Spinal cord (tissue), 10 donors: ENCODE measurements around the gene ARMC3. TPM values are rescaled to one million over a fixed set of nuclear protein-coding genes. Genes with fewer than 3 reads are reported as not detected.

ENCODE experiments used
- DNase-seq, 6 donors: peaks; one replicate each; pipeline versions ENCODE4 v3.0.0 to v3.0.0-alpha.2; 2013 to 2015; ENCODE audit warnings: low spot score in 6 of 6, low read depth in 4 of 6
- H3K27ac ChIP-seq: one replicate; pipeline ENCODE4 v1.5.1; 2013; ENCODE audit warnings: low read depth, low read length, control low read depth
- H3K27me3 ChIP-seq: one replicate; pipeline ENCODE4 v1.6.1; 2013; ENCODE audit warnings: low read length; ENCODE audit not compliant: control insufficient read depth, insufficient read depth
- H3K36me3 ChIP-seq: one replicate; pipeline ENCODE4 v1.6.1; 2013; ENCODE audit warnings: low read length; ENCODE audit not compliant: control insufficient read depth, insufficient read depth
- H3K4me1 ChIP-seq: one replicate; pipeline ENCODE4 v1.6.1; 2013; ENCODE audit warnings: low read length; ENCODE audit not compliant: control insufficient read depth, insufficient read depth
- H3K4me3 ChIP-seq: one replicate; pipeline ENCODE4 v1.5.1; 2013; ENCODE audit warnings: low read depth, low read length, control low read depth
- H3K9me3 ChIP-seq: one replicate; pipeline ENCODE4 v1.6.1; 2013; ENCODE audit warnings: low read length; ENCODE audit not compliant: control insufficient read depth, insufficient read depth
- WGBS: methylation state at CpG from one replicate; pipeline ENCODE4 v1.1.5; 2013; ENCODE audit warnings: missing lambda C conversion rate; ENCODE audit not compliant: insufficient coverage; 5-methylcytosine and 5-hydroxymethylcytosine counted together
- long read RNA-seq, 4 donors: transcript quantifications; one replicate each; lab custom pipeline, GENCODE V29; 2026
- polyA plus RNA-seq, 2 donors: library from polyadenylated mRNA; unstranded; fragments of 120-200 nt; gene quantifications; one replicate each; pipeline ENCODE4 v1.2.1, GENCODE V29; 2013; ENCODE audit not compliant: insufficient read length in 2 of 2
- total RNA-seq, 2 donors: library from RNA; depleted of rRNA in 1 of 2; stranded (reverse); fragments of 120-200 nt in 1 of 2; fragments of >200 nt in 1 of 2; gene quantifications; one replicate each; pipeline versions ENCODE4 v1.2.3 to v1.2.4, GENCODE V29; 2013 to 2014
- donor health status: healthy.

The ARMC3 gene
- 10 to 100 TPM in 1 of 2 donors, 1 to 10 TPM in 1; 7.0 to 29.3 TPM for total RNA-seq
- 10 to 100 TPM in 1 of 2 donors, 1 to 10 TPM in 1; 8.9 to 12.8 TPM for polyA plus RNA-seq
- long read RNA-seq, donor 1 = 0 reads
- long read RNA-seq, donor 2 = 0 reads
- long read RNA-seq, donor 3 = 0 reads
- long read RNA-seq, donor 4 = 0 reads

GRCh38 chr10:22927661-22928403 lies at the start of gene ARMC3:
Gene ARMC3, plus strand, starts transcription at chr10:22928053. Its CDS starts 3,944 bp downstream, at chr10:22931997.
- Histone ChIP-seq H3K4me1 (peaks cover 9% of the 10 kb centered on the region), H3K9me3 (no peaks in the 10 kb centered on the region), H3K27me3 (peaks cover 5% of the 10 kb centered on the region), H3K36me3 (no peaks in the 10 kb centered on the region), H3K4me3 (peak within 1 kb of the TSS; percentile 52), H3K27ac (no peak within 1 kb of the TSS)
- peak; percentile 17 to 91 (median 45) for DNase-seq
- WGBS = 11% methylated on average over 39 of the region's 41 CpGs

- Histone ChIP-seq H3K4me1 (no peaks in the 10 kb centered on the region), H3K27ac (no peak overlapping the region), H3K4me3 (no peak overlapping the region), H3K36me3 (no peaks in the 10 kb centered on the region), H3K9me3 (no peaks in the 10 kb centered on the region), H3K27me3 (no peaks in the 10 kb centered on the region)
- DNase-seq = no peak
- WGBS = no CpG with 5 or more reads among the region's 2 CpGs
Observed at GRCh38 chr10:22891797-22892196, 36.1 kb upstream of the ARMC3 start.

- H3K9me3 ChIP-seq = no peaks in the 10 kb centered on the region
- H3K4me3 ChIP-seq = no peak overlapping the region
- H3K36me3 ChIP-seq = no peaks in the 10 kb centered on the region
- no peak for DNase-seq
- 70% methylated on average over 1 of the region's 2 CpGs for WGBS
- no peaks in the 10 kb centered on the region for H3K4me1 ChIP-seq
- H3K27ac ChIP-seq = no peak overlapping the region
- H3K27me3 ChIP-seq = no peaks in the 10 kb centered on the region
Observed at GRCh38 chr10:22893781-22894180, 34.1 kb upstream of the ARMC3 start.

GRCh38 chr10:22894714-22895113 lies 33.1 kb upstream of the ARMC3 start:
- WGBS = 70% methylated on average over 4 of the region's 4 CpGs
- H3K27ac ChIP-seq = no peak overlapping the region
- no peak overlapping the region for H3K4me3 ChIP-seq
- no peaks in the 10 kb centered on the region for H3K9me3 ChIP-seq
- DNase-seq = no peak
- no peaks in the 10 kb centered on the region for H3K36me3 ChIP-seq
- H3K4me1 ChIP-seq = no peaks in the 10 kb centered on the region
- H3K27me3 ChIP-seq = no peaks in the 10 kb centered on the region

- H3K9me3 ChIP-seq = no peaks in the 10 kb centered on the region
Observed at GRCh38 chr10:22895252-22895651, 32.6 kb upstream of the ARMC3 start.

GRCh38 chr10:22897371-22897770 lies 30.5 kb upstream of the ARMC3 start:
- H3K4me3 ChIP-seq = no peak overlapping the region
- no peaks in the 10 kb centered on the region for H3K9me3 ChIP-seq
- no peak for DNase-seq
- WGBS = 100% methylated on average over 1 of the region's 4 CpGs
- no peak overlapping the region for H3K27ac ChIP-seq
- no peaks in the 10 kb centered on the region for H3K4me1 ChIP-seq
- H3K36me3 ChIP-seq = no peaks in the 10 kb centered on the region
- H3K27me3 ChIP-seq = no peaks in the 10 kb centered on the region

More at GRCh38 chr10:22895252-22895651, 32.6 kb upstream of the ARMC3 start:
- H3K27ac ChIP-seq = no peak overlapping the region
- no peaks in the 10 kb centered on the region for H3K4me1 ChIP-seq
- WGBS = no CpG with 5 or more reads among the region's 1 CpG
- H3K36me3 ChIP-seq = no peaks in the 10 kb centered on the region
- no peak overlapping the region for H3K4me3 ChIP-seq
- H3K27me3 ChIP-seq = no peaks in the 10 kb centered on the region
- no peak for DNase-seq

GRCh38 chr10:22899307-22899706 lies 28.5 kb upstream of the ARMC3 start:
- DNase-seq = no peak
- Histone ChIP-seq H3K4me3 (no peak overlapping the region), H3K4me1 (no peaks in the 10 kb centered on the region), H3K27me3 (no peaks in the 10 kb centered on the region), H3K36me3 (no peaks in the 10 kb centered on the region), H3K9me3 (no peaks in the 10 kb centered on the region), H3K27ac (no peak overlapping the region)
- WGBS = no CpG with 5 or more reads among the region's 2 CpGs

GRCh38 chr10:22899775-22900174 lies 28.1 kb upstream of the ARMC3 start:
- Histone ChIP-seq H3K9me3 (no peaks in the 10 kb centered on the region), H3K27me3 (no peaks in the 10 kb centered on the region)
- 89% methylated on average over 1 of the region's 1 CpG for WGBS

GRCh38 chr10:22900841-22901601 lies 26.8 kb upstream of the ARMC3 start:
- Histone ChIP-seq H3K9me3 (no peaks in the 10 kb centered on the region), H3K27ac (no peak overlapping the region), H3K4me1 (no peaks in the 10 kb centered on the region), H3K27me3 (no peaks in the 10 kb centered on the region), H3K4me3 (no peak overlapping the region), H3K36me3 (no peaks in the 10 kb centered on the region)
- no peak for DNase-seq
- WGBS = no CpG with 5 or more reads among the region's 4 CpGs

More at GRCh38 chr10:22899775-22900174, 28.1 kb upstream of the ARMC3 start:
- no peaks in the 10 kb centered on the region for H3K36me3 ChIP-seq
- no peak overlapping the region for H3K4me3 ChIP-seq
- DNase-seq = no peak
- no peak overlapping the region for H3K27ac ChIP-seq
- H3K4me1 ChIP-seq = no peaks in the 10 kb centered on the region
